BE2C (cell line): ENCODE results near the gene ST13.

Experiments
- DNase-seq: peaks from one replicate; pipeline ENCODE4 v3.0.0-alpha.2; 2020
- H3K27me3 ChIP-seq: fragments of 250-450 bp; sonication (Bioruptor Pico); 2 replicates; pipeline ENCODE4 v1.5.1; 2020; ENCODE audit warnings: mild to moderate bottlenecking
- H3K36me3 ChIP-seq: fragments of 250-450 bp; sonication (Bioruptor Pico); 2 replicates; pipeline ENCODE4 v1.5.1; 2020; ENCODE audit warnings: mild to moderate bottlenecking
- H3K4me1 ChIP-seq: fragments of 250-450 bp; sonication (Bioruptor Pico); 2 replicates; pipeline ENCODE4 v1.5.1; 2020
- H3K4me3 ChIP-seq: 2 replicates; pipeline ENCODE4 v1.5.1; 2011; ENCODE audit warnings: low read depth, low read length
- H3K9me3 ChIP-seq: fragments of 250-450 bp; sonication (Bioruptor Pico); 2 replicates; pipeline ENCODE4 v1.5.1; 2020
- CTCF ChIP-seq: IDR thresholded peaks from 2 replicates; pipeline ENCODE4 v1.5.1; 2012; ENCODE audit warnings: mild to moderate bottlenecking, low read depth, low read length

The ST13 gene

GRCh38 chr22:40817737-40818136 lies 38.7 kb downstream of the ST13 start:
- H3K27me3 ChIP-seq, result no peaks in the 10 kb centered on the region
- no peak for TF ChIP-seq CTCF
- DNase-seq, result no peak
- H3K9me3 ChIP-seq, result no peaks in the 10 kb centered on the region
- H3K4me3 ChIP-seq, result peak overlapping the region; percentile 100
- no peaks in the 10 kb centered on the region; the same call in 1 of the 2 replicates for H3K36me3 ChIP-seq
- no peaks in the 10 kb centered on the region for H3K4me1 ChIP-seq

GRCh38 chr22:40813912-40814315 lies 42.5 kb downstream of the ST13 start:
- Histone ChIP-seq H3K9me3 (no peaks in the 10 kb centered on the region), H3K27me3 (no peaks in the 10 kb centered on the region), H3K36me3 (peaks cover 2% of the 10 kb centered on the region; the same call in 1 of the 2 replicates), H3K4me1 (no peaks in the 10 kb centered on the region), H3K4me3 (no peak overlapping the region)
- DNase-seq, result no peak
- TF ChIP-seq CTCF, result no peak

- H3K4me3 ChIP-seq, result no peak overlapping the region
- no peaks in the 10 kb centered on the region for H3K9me3 ChIP-seq
- H3K36me3 ChIP-seq, result peaks cover 2% of the 10 kb centered on the region
- DNase-seq, result no peak
- no peak for TF ChIP-seq CTCF
- H3K27me3 ChIP-seq, result no peaks in the 10 kb centered on the region
- no peaks in the 10 kb centered on the region for H3K4me1 ChIP-seq
Measured at GRCh38 chr22:40808018-40808841, 48.2 kb downstream of the ST13 start.

GRCh38 chr22:40806711-40807110 lies 49.7 kb downstream of the ST13 start:
- peaks cover 2% of the 10 kb centered on the region for H3K36me3 ChIP-seq
- no peaks in the 10 kb centered on the region for H3K9me3 ChIP-seq
- no peaks in the 10 kb centered on the region for H3K27me3 ChIP-seq
- DNase-seq, result no peak
- H3K4me1 ChIP-seq, result no peaks in the 10 kb centered on the region
- no peak overlapping the region for H3K4me3 ChIP-seq
- no peak for TF ChIP-seq CTCF

GRCh38 chr22:40805699-40806203 lies 50.7 kb downstream of the ST13 start:
- no peaks in the 10 kb centered on the region for H3K4me1 ChIP-seq
- no peak for TF ChIP-seq CTCF
- H3K4me3 ChIP-seq, result no peak overlapping the region
- H3K36me3 ChIP-seq, result no peaks in the 10 kb centered on the region; the same call in 1 of the 2 replicates
- H3K27me3 ChIP-seq, result no peaks in the 10 kb centered on the region
- no peak for DNase-seq
- H3K9me3 ChIP-seq, result no peaks in the 10 kb centered on the region

GRCh38 chr22:40805239-40805638 lies 51.2 kb downstream of the ST13 start:
- no peaks in the 10 kb centered on the region for H3K9me3 ChIP-seq
- no peaks in the 10 kb centered on the region for H3K4me1 ChIP-seq
- no peaks in the 10 kb centered on the region; the same call in 1 of the 2 replicates for H3K36me3 ChIP-seq

More at GRCh38 chr22:40805239-40805638, 51.2 kb downstream of the ST13 start:
- Histone ChIP-seq H3K27me3 (no peaks in the 10 kb centered on the region), H3K4me3 (no peak overlapping the region)
- DNase-seq, result no peak
- no peak for TF ChIP-seq CTCF
